Measurements from ENCODE around the gene GLDC. TPM values are rescaled to one million over a fixed set of nuclear protein-coding genes. Genes with fewer than 3 reads are reported as not detected.
"Not testable (repeated sequence)": the region's sequence is repeated elsewhere in the genome, so short reads cannot be mapped to it uniquely, and the experiment has no call there.

GLDC gene
- total RNA-seq, 4 donors from 2014 or later = 1.1 to 21.6 (median 10.2) TPM

GRCh38 chr9:6625363-6625762, 20.2 kb downstream of the GLDC start:
- TF ChIP-seq, protein P1, sequence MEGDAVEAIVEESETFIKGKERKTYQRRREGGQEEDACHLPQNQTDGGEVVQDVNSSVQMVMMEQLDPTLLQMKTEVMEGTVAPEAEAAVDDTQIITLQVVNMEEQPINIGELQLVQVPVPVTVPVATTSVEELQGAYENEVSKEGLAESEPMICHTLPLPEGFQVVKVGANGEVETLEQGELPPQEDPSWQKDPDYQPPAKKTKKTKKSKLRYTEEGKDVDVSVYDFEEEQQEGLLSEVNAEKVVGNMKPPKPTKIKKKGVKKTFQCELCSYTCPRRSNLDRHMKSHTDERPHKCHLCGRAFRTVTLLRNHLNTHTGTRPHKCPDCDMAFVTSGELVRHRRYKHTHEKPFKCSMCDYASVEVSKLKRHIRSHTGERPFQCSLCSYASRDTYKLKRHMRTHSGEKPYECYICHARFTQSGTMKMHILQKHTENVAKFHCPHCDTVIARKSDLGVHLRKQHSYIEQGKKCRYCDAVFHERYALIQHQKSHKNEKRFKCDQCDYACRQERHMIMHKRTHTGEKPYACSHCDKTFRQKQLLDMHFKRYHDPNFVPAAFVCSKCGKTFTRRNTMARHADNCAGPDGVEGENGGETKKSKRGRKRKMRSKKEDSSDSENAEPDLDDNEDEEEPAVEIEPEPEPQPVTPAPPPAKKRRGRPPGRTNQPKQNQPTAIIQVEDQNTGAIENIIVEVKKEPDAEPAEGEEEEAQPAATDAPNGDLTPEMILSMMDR (IDR thresholded peaks at IDR 0.05) = no peak
- no peak for TF ChIP-seq POLR2A (IDR thresholded peaks at IDR 0.05)
- WGBS, 2 donors = 61 to 69% methylated on average over 2 of the region's 2 CpGs
- no peak for DNase-seq
- intact Hi-C loops (cut with DNase I) = no loop called here
- H3K27ac ChIP-seq = no peak overlapping the region
- no peaks in the 10 kb centered on the region for H3K36me3 ChIP-seq
- no peaks in the 10 kb centered on the region for H3K9me3 ChIP-seq
- H3K4me3 ChIP-seq = no peak overlapping the region
- peaks cover 0 to 34% (median 0%) of the 10 kb centered on the region in 4 donors for H3K27me3 ChIP-seq
- H3K4me1 ChIP-seq = peaks cover 0 to 14% (median 6%) of the 10 kb centered on the region in 3 donors

- intact Hi-C loops (cut with DNase I); DNase-seq; H3K4me1 ChIP-seq; H3K4me3 ChIP-seq; H3K27ac ChIP-seq; H3K36me3 ChIP-seq; H3K9me3 ChIP-seq: not testable (repeated sequence)
- peaks cover 0 to 41% (median 0%) of the 10 kb centered on the region in 4 donors for H3K27me3 ChIP-seq
- WGBS, 2 donors = no CpG with 5 or more reads among the region's 29 CpGs
These were observed 22.7 kb downstream of the GLDC start for GRCh38 chr9:6622784-6623183.

- 81 to 92% methylated on average over 5 of the region's 5 CpGs for WGBS, 2 donors
- Histone ChIP-seq H3K27ac (no peak overlapping the region), H3K36me3 (no peaks in the 10 kb centered on the region), H3K9me3 (no peaks in the 10 kb centered on the region), H3K4me3 (no peak overlapping the region), H3K4me1 (no peaks in the 10 kb centered on the region), H3K27me3 (peaks cover 0 to 43% (median 0%) of the 10 kb centered on the region in 4 donors)
- intact Hi-C loops (cut with DNase I) = no loop called here
- no peak for DNase-seq
- TF ChIP-seq, protein P1 (IDR thresholded peaks at IDR 0.05) = no peak
- TF ChIP-seq POLR2A (IDR thresholded peaks at IDR 0.05) = no peak
These were observed 24.7 kb downstream of the GLDC start for GRCh38 chr9:6620796-6621195.

DNA sequence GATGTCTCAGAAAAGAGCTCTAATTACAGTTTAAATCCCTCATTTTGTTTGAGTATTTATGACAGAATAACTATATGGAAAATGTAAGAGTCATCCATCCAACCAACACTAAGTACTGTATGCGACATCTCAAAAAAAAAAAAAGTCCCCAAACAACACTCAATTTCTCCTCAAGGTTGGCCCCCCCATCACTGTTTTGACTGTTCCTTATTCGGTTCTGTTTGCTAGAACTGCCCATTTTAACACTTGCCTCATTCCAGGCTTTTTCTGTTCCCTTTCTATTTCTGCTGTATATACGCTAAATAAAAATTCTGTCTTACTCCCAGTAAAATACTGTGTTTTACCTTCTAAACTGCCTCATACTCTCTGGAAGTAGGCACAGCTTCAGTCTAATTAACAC, 25.2 kb downstream of the GLDC start:
- TF ChIP-seq, protein P1 (IDR thresholded peaks at IDR 0.05) = no peak
- TF ChIP-seq POLR2A (IDR thresholded peaks at IDR 0.05) = no peak
- Histone ChIP-seq H3K27me3 (peaks cover 0 to 38% (median 0%) of the 10 kb centered on the region in 4 donors), H3K27ac (no peak overlapping the region)

GRCh38 chr9:6619909-6620308, 25.6 kb downstream of the GLDC start:
- Histone ChIP-seq H3K9me3 (no peaks in the 10 kb centered on the region), H3K4me3 (no peak overlapping the region), H3K27me3 (peaks cover 0 to 34% (median 0%) of the 10 kb centered on the region in 4 donors), H3K27ac (no peak overlapping the region), H3K36me3 (no peaks in the 10 kb centered on the region), H3K4me1 (no peaks in the 10 kb centered on the region)
- no peak for DNase-seq
- intact Hi-C loops (cut with DNase I) = no loop called here
- WGBS, 2 donors = 86 to 90% methylated on average over 6 of the region's 6 CpGs
- TF ChIP-seq POLR2A (IDR thresholded peaks at IDR 0.05) = no peak
- TF ChIP-seq, protein P1 (IDR thresholded peaks at IDR 0.05) = no peak

More for the DNA sequence above, 25.2 kb downstream of the GLDC start:
- Histone ChIP-seq H3K36me3 (no peaks in the 10 kb centered on the region), H3K4me3 (no peak overlapping the region), H3K9me3 (no peaks in the 10 kb centered on the region), H3K4me1 (no peaks in the 10 kb centered on the region)
- WGBS, 2 donors = 89 to 90% methylated on average over 3 of the region's 3 CpGs
- no peak for DNase-seq
- intact Hi-C loops (cut with DNase I) = no loop called here
